Measurements from ENCODE around the gene ABCG1.

ABCG1 gene

DNA sequence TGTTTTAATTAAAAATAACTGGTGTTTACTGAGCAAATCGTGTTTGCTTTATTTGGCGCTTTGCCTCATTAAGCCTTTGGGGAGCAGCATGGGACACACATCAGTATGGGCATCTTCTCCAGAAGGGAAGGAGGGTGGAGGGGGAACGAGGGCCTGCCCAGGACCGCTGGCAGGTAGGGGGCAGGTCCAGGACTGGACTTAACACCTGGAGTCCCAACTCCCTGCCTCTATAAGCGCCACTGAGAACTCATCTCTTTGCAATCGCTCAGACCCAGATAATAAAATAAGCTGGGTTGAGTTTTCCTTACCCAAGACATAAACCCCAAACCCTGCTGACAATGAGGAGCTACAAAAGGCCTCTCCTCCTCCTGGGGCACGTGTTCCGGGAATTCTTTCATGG is 15.1 kb downstream of the ABCG1 start:
- no peak for DNase-seq

- DNase-seq = peak; percentile 67
These were observed 15.7 kb downstream of the ABCG1 start for GRCh38 chr21:42234464-42235241.

DNA sequence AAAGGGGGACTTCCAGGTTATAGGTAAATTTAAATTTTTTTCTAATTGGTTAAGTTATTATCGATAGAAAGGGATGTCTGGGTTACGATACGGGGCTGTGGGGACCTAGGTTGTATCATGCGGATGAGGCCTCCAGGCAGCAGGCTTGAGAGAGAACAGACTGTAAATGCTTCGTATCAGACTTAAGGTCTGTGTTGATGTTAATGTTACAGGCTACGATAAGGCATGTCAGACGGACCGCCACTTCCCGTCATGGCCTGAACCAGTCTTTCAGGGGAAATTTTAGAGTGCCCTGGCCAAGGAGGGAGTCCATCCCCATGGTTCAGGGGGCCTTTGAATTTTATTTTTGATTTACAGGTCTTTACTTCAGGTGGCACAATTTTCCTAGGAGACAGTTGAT is 16.7 kb downstream of the ABCG1 start:
- DNase-seq = peak; percentile 50

DNA sequence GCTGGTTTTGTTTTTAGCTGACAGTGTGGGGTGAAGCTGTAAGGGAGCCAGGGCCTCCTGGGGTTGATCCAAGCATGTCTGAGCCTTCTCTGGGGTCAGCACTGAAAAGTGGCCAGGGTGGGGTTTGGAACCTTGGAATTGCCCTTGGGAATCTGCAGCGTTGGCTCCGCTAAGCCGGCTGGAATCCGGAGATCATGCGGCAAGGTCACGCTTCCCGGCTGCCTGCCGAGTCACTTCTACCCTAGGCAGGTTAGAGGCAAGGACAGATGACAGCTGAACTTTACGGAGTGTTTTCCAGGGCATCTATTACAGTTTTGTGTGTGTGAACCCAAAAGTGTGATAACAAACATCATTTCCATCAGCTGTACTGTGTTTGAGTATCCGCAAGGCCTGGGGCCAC is 17.1 kb downstream of the ABCG1 start:
- DNase-seq = no peak

DNA sequence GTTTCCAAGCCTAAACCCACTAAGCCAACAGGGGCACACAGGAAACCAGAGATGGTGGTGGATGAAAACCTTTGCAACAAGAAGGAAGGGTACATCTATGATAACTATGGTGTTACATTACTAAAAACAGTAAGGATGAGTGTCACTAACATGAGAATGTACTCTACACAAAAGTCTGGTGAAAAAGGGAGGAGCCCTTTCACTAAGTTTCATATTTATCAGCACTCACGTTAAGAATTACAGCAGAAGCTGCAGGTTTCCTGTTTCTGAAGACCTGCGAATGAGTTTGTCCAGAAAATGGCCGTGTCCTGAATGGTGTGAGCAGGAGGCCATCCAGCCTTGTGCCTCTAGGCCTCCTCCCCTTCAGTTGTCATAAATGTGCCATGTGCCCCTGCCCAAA is 17.8 kb downstream of the ABCG1 start:
- DNase-seq = no peak

- no peak for DNase-seq
These were observed 18.2 kb downstream of the ABCG1 start for GRCh38 chr21:42237161-42237560.

GRCh38 chr21:42237577-42237976 is 18.6 kb downstream of the ABCG1 start:
- DNase-seq = no peak

DNA sequence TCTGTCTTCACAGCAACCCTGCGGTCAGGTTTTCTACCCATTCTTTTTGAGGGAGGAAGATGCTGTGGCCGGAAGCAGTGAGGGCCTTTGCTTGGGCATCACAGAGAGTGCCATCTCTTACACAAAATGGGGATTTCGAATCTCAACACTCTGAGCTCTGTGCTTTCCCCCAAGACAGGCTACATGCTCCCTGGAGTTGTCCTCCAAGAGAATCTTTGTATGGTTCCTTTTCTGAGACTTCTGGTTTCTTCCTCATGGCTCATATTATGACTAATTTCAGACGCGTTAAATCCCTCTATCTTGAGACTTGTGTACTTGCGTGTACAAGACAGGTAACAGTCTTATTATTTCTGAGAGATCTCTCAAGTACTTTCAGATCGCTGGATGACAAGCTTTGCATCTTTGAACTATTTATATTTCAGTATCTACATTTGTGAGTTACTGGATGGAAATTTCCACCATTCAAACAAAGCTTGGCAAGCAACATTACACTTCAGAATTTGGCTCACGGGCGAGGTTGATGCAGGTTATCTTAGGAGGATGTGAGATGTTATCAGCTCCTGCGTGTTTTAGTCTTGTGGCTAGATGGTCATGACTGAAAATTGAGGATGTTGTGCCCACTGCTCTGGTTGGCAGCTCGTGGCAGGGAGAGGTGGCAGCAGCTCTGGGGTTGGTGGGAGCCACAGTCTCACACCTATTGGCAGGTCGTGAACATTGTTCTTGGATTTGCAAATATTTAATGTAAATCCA is 19.4 kb downstream of the ABCG1 start:
- DNase-seq = no peak

- DNase-seq = no peak
These were observed 20.6 kb downstream of the ABCG1 start for GRCh38 chr21:42239556-42239955.

- no peak for DNase-seq
These were observed 21.0 kb downstream of the ABCG1 start for GRCh38 chr21:42239973-42240372.

- DNase-seq = no peak
These were observed 23.7 kb downstream of the ABCG1 start for GRCh38 chr21:42242611-42243010.

GRCh38 chr21:42243026-42243425 is 24.1 kb downstream of the ABCG1 start:
- DNase-seq = no peak

DNA sequence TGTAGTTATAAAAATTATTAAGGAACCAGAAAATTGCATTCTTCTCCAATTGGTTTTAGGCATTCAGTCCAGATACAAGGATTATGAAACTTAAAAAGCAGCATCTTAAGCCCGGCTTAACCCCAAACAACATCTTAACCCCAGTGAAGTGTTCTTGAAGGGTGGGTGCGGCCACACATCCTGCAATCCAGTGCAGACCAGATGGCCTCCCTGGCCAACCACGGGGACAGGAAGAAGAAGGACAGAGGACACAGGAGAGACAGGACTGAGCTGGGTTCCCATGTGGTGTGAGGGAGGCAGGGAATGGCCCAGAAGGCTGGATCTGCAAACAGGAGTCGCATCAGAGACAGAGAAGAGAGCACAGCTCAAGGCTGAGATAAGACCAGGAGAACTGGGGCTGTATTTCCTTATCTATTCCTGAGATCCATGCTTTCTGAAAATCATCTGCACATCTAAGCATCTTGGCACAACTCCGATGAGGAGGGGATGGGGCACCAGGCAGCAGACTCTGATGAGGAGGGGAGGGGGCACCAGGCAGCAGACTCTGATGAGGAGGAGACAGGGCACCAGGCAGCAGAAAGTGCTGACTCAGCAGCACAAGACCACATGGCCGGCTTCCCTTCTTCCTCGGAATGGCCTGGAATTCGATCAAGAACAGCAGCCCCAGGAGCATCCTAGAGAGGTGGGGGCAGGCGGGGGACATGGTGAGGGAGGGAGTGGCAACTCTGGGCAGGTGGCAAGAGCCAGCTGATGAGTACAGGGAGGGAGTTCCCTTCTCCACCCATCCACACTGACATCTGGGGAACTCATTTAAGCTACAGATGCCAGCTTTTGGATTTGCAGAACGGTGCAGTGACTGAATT is 26.6 kb downstream of the ABCG1 start:
- no peak for DNase-seq

GRCh38 chr21:42247716-42248115 is 28.8 kb downstream of the ABCG1 start:
- DNase-seq = no peak

DNA sequence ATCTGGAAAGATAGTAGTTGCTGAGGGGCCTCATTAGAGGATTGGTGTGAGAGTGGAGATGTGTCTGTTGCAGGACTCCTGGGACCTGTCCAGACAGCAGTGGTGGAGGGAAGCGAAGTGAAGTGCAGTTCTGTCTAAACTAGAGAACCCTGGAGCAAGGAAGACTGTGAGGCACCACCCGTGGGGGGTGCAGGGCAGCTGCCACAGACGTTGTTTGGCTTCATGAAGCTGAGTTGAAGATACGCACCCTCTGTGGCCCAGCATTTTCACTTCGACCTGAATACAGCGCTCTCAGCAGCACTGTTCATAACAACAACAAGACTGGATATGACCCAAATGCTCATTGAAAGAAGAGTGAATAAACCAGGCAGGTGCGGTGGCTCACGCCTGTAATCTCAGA is 29.3 kb downstream of the ABCG1 start:
- DNase-seq = no peak

- no peak for DNase-seq
These were observed 30.1 kb downstream of the ABCG1 start for GRCh38 chr21:42248783-42249597.

GRCh38 chr21:42250422-42251403 is 31.8 kb downstream of the ABCG1 start:
- no peak for DNase-seq

GRCh38 chr21:42251654-42252324 is 32.8 kb downstream of the ABCG1 start:
- DNase-seq = no peak

- no peak for DNase-seq
These were observed 33.4 kb downstream of the ABCG1 start for GRCh38 chr21:42252325-42252654.

DNA sequence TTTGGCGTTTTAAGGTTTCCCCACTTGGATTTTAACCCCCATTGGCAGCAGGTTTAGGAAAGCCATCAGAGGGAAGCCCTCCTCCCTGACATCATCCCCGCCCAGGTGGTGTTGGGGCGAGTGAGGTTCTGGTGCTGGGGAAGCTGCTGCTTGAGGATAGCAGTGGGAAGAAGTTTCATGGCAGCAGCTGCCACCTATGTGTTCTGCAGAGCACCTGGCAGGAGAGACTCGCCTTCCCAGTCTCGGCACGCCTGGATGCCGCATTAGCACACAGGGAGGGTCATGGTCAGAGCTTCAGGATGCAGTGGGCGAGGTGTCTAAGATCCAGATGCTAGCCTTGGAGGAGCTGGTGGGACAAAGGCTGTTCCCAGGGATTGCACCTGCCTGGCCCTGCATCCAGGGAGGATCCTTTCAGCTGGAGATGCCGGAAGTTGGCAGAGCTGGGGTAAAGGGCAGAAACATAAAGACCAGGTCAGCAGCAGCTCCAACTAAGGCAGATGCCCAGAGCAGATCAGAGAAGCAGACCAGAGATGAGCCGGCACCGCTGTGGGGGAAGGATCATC is 33.9 kb downstream of the ABCG1 start:
- no peak for DNase-seq

DNA sequence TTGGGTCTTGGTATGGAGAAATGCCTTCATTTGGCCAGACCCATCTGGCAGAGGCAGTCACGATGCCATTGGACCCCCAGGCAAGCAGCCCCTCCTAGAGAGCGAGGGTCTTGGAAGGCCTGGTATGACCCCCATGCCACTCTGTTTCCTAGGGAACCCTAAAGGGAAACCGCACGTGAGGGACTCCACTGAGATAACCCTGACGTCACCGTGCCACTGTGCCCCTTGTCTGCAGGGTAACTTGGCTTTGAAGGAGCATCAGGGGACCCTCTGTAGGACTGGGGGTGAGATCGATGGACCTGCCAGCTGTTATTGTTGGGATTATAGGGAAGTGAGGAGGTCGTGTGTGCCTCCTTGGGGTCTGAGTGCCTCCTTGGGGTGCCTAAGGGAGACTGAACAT is 34.5 kb downstream of the ABCG1 start:
- DNase-seq = no peak
